ENCODE results near the gene ALG12. TPM values are rescaled to one million over a fixed set of nuclear protein-coding genes. Genes with fewer than 3 reads are reported as not detected.
A peak's percentile ranks its signal among the peaks of the same experiment; 100 is the strongest.

The ALG12 gene
- total and polyA plus RNA-seq, 2 of the 13 experiments (the other 11 are each of a cell fraction or from before 2014, with no cell fraction given), result 7.8 to 15.8 TPM

DNA sequence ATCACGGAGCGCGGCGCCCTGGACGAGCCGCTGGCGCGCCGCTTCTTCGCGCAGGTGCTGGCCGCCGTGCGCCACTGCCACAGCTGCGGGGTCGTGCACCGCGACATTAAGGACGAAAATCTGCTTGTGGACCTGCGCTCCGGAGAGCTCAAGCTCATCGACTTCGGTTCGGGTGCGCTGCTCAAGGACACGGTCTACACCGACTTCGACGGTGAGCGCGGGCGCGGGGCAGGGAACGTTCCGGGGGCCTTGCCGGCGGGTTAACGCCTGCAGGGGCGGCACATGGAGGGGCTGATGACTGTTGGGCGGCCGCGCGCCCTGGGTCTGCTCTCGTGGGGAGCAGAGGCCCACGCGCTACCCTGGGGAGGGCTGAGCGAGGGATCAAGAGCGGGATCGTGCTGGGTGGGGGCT lies 43.4 kb upstream of the ALG12 start (continued):
- TF ChIP-seq, protein P1, sequence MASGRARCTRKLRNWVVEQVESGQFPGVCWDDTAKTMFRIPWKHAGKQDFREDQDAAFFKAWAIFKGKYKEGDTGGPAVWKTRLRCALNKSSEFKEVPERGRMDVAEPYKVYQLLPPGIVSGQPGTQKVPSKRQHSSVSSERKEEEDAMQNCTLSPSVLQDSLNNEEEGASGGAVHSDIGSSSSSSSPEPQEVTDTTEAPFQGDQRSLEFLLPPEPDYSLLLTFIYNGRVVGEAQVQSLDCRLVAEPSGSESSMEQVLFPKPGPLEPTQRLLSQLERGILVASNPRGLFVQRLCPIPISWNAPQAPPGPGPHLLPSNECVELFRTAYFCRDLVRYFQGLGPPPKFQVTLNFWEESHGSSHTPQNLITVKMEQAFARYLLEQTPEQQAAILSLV (CRISPR knock-in tag; IDR thresholded peaks at IDR 0.05; ENCODE audit: borderline replicate concordance), result no peak
- TF ChIP-seq ZNF883 (CRISPR knock-in tag; IDR thresholded peaks at IDR 0.05; ENCODE audit: not compliant biosample characterization), result no peak
- 0 out of 2 replicates have a peak, but pooled peaks have one; percentile 59 for TF ChIP-seq ZNF160 (CRISPR knock-in tag; IDR thresholded peaks at IDR 0.05)
- TF ChIP-seq, protein P2, sequence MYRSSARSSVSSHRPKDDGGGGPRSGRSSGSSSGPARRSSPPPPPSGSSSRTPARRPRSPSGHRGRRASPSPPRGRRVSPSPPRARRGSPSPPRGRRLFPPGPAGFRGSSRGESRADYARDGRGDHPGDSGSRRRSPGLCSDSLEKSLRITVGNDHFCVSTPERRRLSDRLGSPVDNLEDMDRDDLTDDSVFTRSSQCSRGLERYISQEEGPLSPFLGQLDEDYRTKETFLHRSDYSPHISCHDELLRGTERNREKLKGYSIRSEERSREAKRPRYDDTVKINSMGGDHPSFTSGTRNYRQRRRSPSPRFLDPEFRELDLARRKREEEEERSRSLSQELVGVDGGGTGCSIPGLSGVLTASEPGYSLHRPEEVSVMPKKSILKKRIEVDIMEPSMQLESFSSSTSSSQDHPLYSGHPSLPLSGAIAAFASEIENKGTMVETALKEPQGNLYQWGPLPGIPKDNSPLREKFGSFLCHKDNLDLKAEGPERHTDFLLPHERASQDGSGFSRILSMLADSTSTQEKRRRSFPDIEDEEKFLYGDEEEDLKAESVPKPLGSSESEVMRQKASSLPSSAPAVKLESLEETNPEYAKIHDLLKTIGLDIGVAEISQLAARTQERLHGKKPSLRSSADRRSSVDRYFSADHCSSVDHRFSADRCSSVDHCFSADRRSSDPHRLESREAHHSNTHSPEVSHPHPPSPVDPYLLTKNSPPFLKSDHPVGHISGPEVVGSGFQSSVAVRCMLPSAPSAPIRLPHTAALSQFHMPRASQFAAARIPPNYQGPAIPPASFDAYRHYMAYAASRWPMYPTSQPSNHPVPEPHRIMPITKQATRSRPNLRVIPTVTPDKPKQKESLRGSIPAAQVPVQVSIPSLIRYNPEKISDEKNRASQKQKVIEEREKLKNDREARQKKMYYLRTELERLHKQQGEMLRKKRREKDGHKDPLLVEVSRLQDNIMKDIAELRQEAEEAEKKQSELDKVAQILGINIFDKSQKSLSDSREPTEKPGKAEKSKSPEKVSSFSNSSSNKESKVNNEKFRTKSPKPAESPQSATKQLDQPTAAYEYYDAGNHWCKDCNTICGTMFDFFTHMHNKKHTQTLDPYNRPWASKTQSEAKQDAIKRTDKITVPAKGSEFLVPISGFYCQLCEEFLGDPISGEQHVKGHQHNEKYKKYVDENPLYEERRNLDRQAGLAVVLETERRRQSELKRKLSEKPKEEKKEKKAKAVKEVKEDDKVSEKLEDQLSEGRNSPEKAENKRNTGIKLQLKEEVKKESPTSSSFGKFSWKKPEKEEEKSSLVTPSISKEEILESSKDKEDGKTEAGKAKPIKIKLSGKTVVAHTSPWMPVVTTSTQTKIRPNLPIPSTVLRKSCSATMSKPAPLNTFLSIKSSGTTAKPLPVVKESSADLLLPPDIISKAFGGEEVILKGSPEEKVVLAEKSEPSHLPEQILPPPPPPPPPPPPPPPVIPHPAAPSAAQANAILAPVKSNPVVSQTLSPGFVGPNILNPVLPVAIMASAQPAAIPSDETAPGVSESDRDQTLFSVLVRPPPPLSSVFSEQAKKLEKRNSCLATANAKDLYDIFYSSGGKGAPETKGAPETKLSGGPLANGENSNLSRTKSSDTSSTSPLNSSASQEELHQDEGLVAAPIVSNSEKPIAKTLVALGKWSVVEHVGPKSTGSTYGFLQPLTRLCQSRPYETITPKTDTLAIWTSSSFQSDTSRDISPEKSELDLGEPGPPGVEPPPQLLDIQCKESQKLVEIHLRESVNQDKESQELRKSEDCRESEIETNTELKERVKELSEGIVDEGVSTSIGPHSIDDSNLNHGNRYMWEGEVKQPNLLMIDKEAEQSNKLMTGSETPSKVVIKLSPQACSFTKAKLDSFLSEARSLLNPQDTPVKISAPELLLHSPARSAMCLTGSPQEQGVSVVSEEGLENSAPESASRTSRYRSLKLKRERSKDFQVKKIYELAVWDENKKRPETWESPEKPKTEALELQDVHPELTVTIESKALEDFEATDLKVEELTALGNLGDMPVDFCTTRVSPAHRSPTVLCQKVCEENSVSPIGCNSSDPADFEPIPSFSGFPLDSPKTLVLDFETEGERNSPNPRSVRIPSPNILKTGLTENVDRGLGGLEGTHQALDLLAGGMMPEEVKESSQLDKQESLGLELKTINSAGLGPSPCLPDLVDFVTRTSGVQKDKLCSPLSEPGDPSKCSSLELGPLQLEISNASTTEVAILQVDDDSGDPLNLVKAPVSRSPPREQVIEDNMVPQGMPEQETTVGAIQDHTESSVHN (CRISPR knock-in tag; IDR thresholded peaks at IDR 0.05), result no peak
- no peak for TF ChIP-seq PHF21A (CRISPR knock-in tag; IDR thresholded peaks at IDR 0.05)
- no peak for TF ChIP-seq ZNF207 (IDR thresholded peaks at IDR 0.05; ENCODE audit: borderline replicate concordance)
- TF ChIP-seq ZFX (CRISPR knock-in tag; IDR thresholded peaks at IDR 0.05; ENCODE audit: low read depth), result peak; percentile 28; the same call in 1 of the 2 replicates
- 0 out of 2 replicates have a peak, but pooled peaks have one; percentile 27 for TF ChIP-seq ZNF333 (CRISPR knock-in tag; IDR thresholded peaks at IDR 0.05; ENCODE audit: borderline replicate concordance)
- 0 out of 2 replicates have a peak, but pooled peaks have one; percentile 43 for TF ChIP-seq ZNF589 (CRISPR knock-in tag; conservative IDR thresholded peaks at IDR 0.05)
- TF ChIP-seq ZSCAN12 (CRISPR knock-in tag; IDR thresholded peaks at IDR 0.05), result no peak
- TF ChIP-seq, protein P3, sequence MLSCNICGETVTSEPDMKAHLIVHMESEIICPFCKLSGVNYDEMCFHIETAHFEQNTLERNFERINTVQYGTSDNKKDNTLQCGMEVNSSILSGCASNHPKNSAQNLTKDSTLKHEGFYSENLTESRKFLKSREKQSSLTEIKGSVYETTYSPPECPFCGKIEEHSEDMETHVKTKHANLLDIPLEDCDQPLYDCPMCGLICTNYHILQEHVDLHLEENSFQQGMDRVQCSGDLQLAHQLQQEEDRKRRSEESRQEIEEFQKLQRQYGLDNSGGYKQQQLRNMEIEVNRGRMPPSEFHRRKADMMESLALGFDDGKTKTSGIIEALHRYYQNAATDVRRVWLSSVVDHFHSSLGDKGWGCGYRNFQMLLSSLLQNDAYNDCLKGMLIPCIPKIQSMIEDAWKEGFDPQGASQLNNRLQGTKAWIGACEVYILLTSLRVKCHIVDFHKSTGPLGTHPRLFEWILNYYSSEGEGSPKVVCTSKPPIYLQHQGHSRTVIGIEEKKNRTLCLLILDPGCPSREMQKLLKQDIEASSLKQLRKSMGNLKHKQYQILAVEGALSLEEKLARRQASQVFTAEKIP (CRISPR knock-in tag; IDR thresholded peaks at IDR 0.05; ENCODE audit: borderline replicate concordance), result no peak
- no peak for TF ChIP-seq EED (CRISPR knock-in tag; IDR thresholded peaks at IDR 0.05)
- TF ChIP-seq NFE2 (CRISPR knock-in tag; IDR thresholded peaks at IDR 0.05), result no peak
- TF ChIP-seq POLR2AphosphoS2 (IDR thresholded peaks at IDR 0.05; ENCODE audit: low read depth, low read length), result no peak
- no peak for TF ChIP-seq SMAD9 (CRISPR knock-in tag; IDR thresholded peaks at IDR 0.05)
- TF ChIP-seq KDM5A (IDR thresholded peaks at IDR 0.05; ENCODE audit: borderline replicate concordance, low read length), result no peak
- no peak for TF ChIP-seq RCOR2 (CRISPR knock-in tag; IDR thresholded peaks at IDR 0.05)
- peak; percentile 62 for TF ChIP-seq PHF8 (CRISPR knock-in tag; IDR thresholded peaks at IDR 0.05)
- no peak for TF ChIP-seq NFKBIZ (CRISPR knock-in tag; IDR thresholded peaks at IDR 0.05)
